HepG2 (cell line): ENCODE results near the gene FAM234A. TPM values are rescaled to one million over a fixed set of nuclear protein-coding genes. Genes with fewer than 3 reads are reported as not detected.

Source experiments
- ATAC-seq: fragments of 200-7000 bp; cut with Tn5 transposase; 3 replicates; pipeline ENCODE4 v1.9.1; 2020; ENCODE audit warnings: mild to moderate bottlenecking, moderate library complexity
- BruUV-seq: library from RNA; stranded (reverse); fragments of 400-500 nt; replicated peaks from 2 replicates; lab custom pipeline; 2021; lab: Mats Ljungman, UMichigan
- CTCF ChIA-PET: fragments of 300-600 bp; formaldehyde crosslinking; extraction: SDS; loops from one replicate; lab custom pipeline; 2021; ENCODE audit warnings: low total read pairs, inconsistent platforms, low intra/inter-chr PET ratio; lab: Yijun Ruan, JAX
- POLR2A ChIA-PET: fragments of 350-600 bp; sonication (Branson Sonifier 250); formaldehyde crosslinking; loops from one replicate; lab custom pipeline; 2020; ENCODE audit warnings: antibody characterized with exemption, inconsistent platforms; lab: Yijun Ruan, JAX
- DNase-seq: peaks from one replicate; pipeline ENCODE4 v3.0.0-alpha.2; 2015; ENCODE audit warnings: low spot score
- FAIRE-seq: peaks from 3 replicates; lab custom pipeline; 2011; peaks lifted over from hg19 to GRCh38; lab: Jason Lieb, UNC
- H2AFZ ChIP-seq: one replicate; pipeline ENCODE4 v1.6.1; 2011; ENCODE audit warnings: low read length, inconsistent platforms
- H3K27ac ChIP-seq: fragments of 300-600 bp; 3 replicates; pipeline ENCODE4 v1.8.0; 2011; ENCODE audit warnings: mixed run types, mild to moderate bottlenecking, mixed read lengths, low read length, inconsistent platforms; ENCODE audit not compliant: insufficient read depth; ENCODE audit errors: extremely low read length
- H3K27me3 ChIP-seq, 2 experiments: fragments of 200-600 bp in 1 of 2; 2 replicates in 1 of 2; 3 replicates in 1 of 2; pipeline versions ENCODE4 v1.6.0 to v1.8.0; 2011; ENCODE audit warnings: low read length in 2 of 2, mild to moderate bottlenecking in 2 of 2, moderate library complexity in 2 of 2, inconsistent platforms in 1 of 2; ENCODE audit not compliant: insufficient read depth in 2 of 2, control insufficient read depth in 1 of 2
- H3K36me3 ChIP-seq, 2 experiments: fragments of 200-600 bp in 1 of 2; replicated peaks in 1 of 2; 2 replicates in 1 of 2; 3 replicates in 1 of 2; pipeline versions ENCODE4 v1.5.1 to v1.8.0; 2011; ENCODE audit warnings: low read length in 2 of 2, inconsistent platforms in 1 of 2; ENCODE audit not compliant: insufficient read depth in 2 of 2, control insufficient read depth in 1 of 2
- H3K4me1 ChIP-seq: 2 replicates; pipeline ENCODE4 v1.5.1; 2012; ENCODE audit warnings: low read length, inconsistent platforms; ENCODE audit not compliant: insufficient read depth
- H3K4me2 ChIP-seq: 2 replicates; pipeline ENCODE4 v1.6.0; 2011; ENCODE audit warnings: low read depth, low read length, inconsistent platforms
- H3K4me3 ChIP-seq, 3 experiments: fragments of 200-600 bp in 1 of 3; sonication (generic), shearing (Covaris generic) in 1 of 3; replicated peaks in 1 of 3; 2 replicates each; pipeline ENCODE4 v1.5.1; 2011 to 2016; ENCODE audit warnings: low read length in 3 of 3, inconsistent platforms in 2 of 3, low read depth in 2 of 3, mild to moderate bottlenecking in 2 of 3, control low read depth in 1 of 3, mixed read lengths in 1 of 3; ENCODE audit not compliant: insufficient read depth in 1 of 3
- H3K79me2 ChIP-seq: one replicate; pipeline ENCODE4 v1.6.1; 2011; ENCODE audit warnings: low read length, inconsistent platforms; ENCODE audit not compliant: insufficient read depth
- H3K9ac ChIP-seq: 2 replicates; pipeline ENCODE4 v1.6.0; 2011; ENCODE audit warnings: mild to moderate bottlenecking, low read depth, low read length, inconsistent platforms; ENCODE audit not compliant: insufficient read depth
- H3K9me3 ChIP-seq: 2 replicates; pipeline ENCODE4 v1.5.1; 2012; ENCODE audit warnings: mild to moderate bottlenecking, low read length
- H4K20me1 ChIP-seq: 2 replicates; pipeline ENCODE4 v1.6.0; 2011; ENCODE audit warnings: inconsistent platforms, mild to moderate bottlenecking, low read length, moderate library complexity; ENCODE audit not compliant: insufficient read depth
- AGO2 ChIP-seq: fragments of 200-400 bp; formaldehyde crosslinking; optimal IDR thresholded peaks from 2 replicates; pipeline ENCODE3; 2017; ENCODE audit warnings: mild to moderate bottlenecking, low read depth, low read length, moderate library complexity
- CBX1 ChIP-seq: IDR thresholded peaks from one replicate; pipeline ENCODE4 v1.6.1; 2016; ENCODE audit warnings: antibody characterized with exemption, low read depth
- DBP ChIP-seq: sonication (generic); formaldehyde crosslinking; IDR thresholded peaks from 2 replicates; pipeline ENCODE4 v1.4.0; 2020; ENCODE audit warnings: missing genetic modification reagents; ENCODE audit errors: not compliant biosample characterization
- HNRNPL ChIP-seq: fragments of 200-400 bp; formaldehyde crosslinking; IDR thresholded peaks from 2 replicates; pipeline ENCODE4 v1.6.1; 2017; ENCODE audit warnings: mild to moderate bottlenecking, low read depth, low read length
- NFE2L2 ChIP-seq: fragments of 150-350 bp; IDR thresholded peaks from 2 replicates; pipeline ENCODE4 v1.6.1; 2014; ENCODE audit warnings: low read length
- SIX1 ChIP-seq: sonication (generic); formaldehyde crosslinking; IDR thresholded peaks from 2 replicates; pipeline ENCODE4 v1.4.0; 2020; ENCODE audit warnings: missing genetic modification reagents, borderline replicate concordance
- ZNF446 ChIP-seq: sonication (generic); formaldehyde crosslinking; IDR thresholded peaks from 2 replicates; pipeline ENCODE4 v1.5.0; 2020; ENCODE audit warnings: mild to moderate bottlenecking, missing genetic modification reagents
- ZNF644 ChIP-seq: IDR thresholded peaks from 2 replicates; pipeline ENCODE4 v1.6.1; 2016; ENCODE audit warnings: low read depth
- WGBS: methylation state at CpG from one replicate; pipeline ENCODE4 v1.1.6; 2017; ENCODE audit warnings: low lambda C conversion rate; 5-methylcytosine and 5-hydroxymethylcytosine counted together
- in situ Hi-C: cut with HindIII; loops from 2 replicates; pipeline ENCODE4 v1.10.0; 2017; ENCODE audit warnings: low pct_unique_long_range_greater_than_20kb; ENCODE audit not compliant: extremely low pct_ligation_motif_present
- intact Hi-C: fragments of 100-400 bp; cut with micrococcal nuclease; formaldehyde crosslinking; loops from one replicate; pipeline ENCODE4 v1.10.0; 2022; ENCODE audit not compliant: unreplicated experiment
- polyA plus RNA-seq, 8 experiments: library from polyadenylated mRNA; depleted of rRNA in 3 of 8; stranded (reverse) in 7 of 8; unstranded in 1 of 8; fragments of >200 nt; fragmentation: Illumina TruSeq in 4 of 8; extraction: Trizol in 4 of 8; gene quantifications; 2 replicates each; pipeline versions ENCODE4 v1.2.1 to v1.2.3, GENCODE V29; 2011 to 2016; ENCODE audit warnings: low read depth in 4 of 8, missing spikeins in 1 of 8, mixed read lengths in 1 of 8; ENCODE audit not compliant: insufficient read depth in 1 of 8
- total RNA-seq, 5 experiments: library from RNA; depleted of rRNA; stranded (reverse); fragments of >200 nt; fragmentation: Illumina TruSeq; extraction: Trizol; gene quantifications; 2 replicates each; pipeline ENCODE4 v1.2.3, GENCODE V29; 2016; ENCODE audit warnings: low read depth in 1 of 5

The FAM234A gene
- total and polyA plus RNA-seq, 2 of the 13 experiments (the other 11 are each of a cell fraction or from before 2014, with no cell fraction given), result 29.2 to 34.4 TPM

GRCh38 chr16:291539-291938 lies 56.9 kb downstream of the FAM234A start:
- no peak overlapping the region for H3K27ac ChIP-seq
- ChIA-PET CTCF (no interaction called here), POLR2A (no interaction called here)
- H3K9ac ChIP-seq, result no peak overlapping the region
- ATAC-seq, result no peak
- H2AFZ ChIP-seq, result no peak overlapping the region
- FAIRE-seq, result no peak
- H3K79me2 ChIP-seq, result no peaks in the 10 kb centered on the region
- in situ Hi-C loops, result no loop called here
- no peak overlapping the region for H3K4me2 ChIP-seq
- H3K4me1 ChIP-seq, result no peaks in the 10 kb centered on the region
- intact Hi-C loops, result no loop called here
- no peaks in the 10 kb centered on the region for H4K20me1 ChIP-seq
- H3K4me3 ChIP-seq, result no peak overlapping the region
- no peaks in the 10 kb centered on the region for H3K9me3 ChIP-seq
- no peak for TF ChIP-seq NFE2L2
- no peak for TF ChIP-seq DBP (CRISPR knock-in tag)
- no peak for TF ChIP-seq ZNF446 (CRISPR knock-in tag)
- TF ChIP-seq SIX1, result no peak
- peak; percentile 2 for TF ChIP-seq AGO2
- TF ChIP-seq ZNF644 (CRISPR knock-in tag), result no peak
- TF ChIP-seq HNRNPL, result no peak
- WGBS, result 92% methylated on average over 13 of the region's 17 CpGs
- no TSS peak for BruUV-seq
- H3K36me3 ChIP-seq, result peaks cover 15 to 67% of the 10 kb centered on the region in 2 experiments; a peak in 4 of 5 replicates
- DNase-seq, result no peak
- H3K27me3 ChIP-seq, result no peaks in the 10 kb centered on the region

GRCh38 chr16:293043-293775 lies 58.6 kb downstream of the FAM234A start:
- Histone ChIP-seq H3K9me3 (no peaks in the 10 kb centered on the region), H3K9ac (no peak overlapping the region), H4K20me1 (no peaks in the 10 kb centered on the region), H3K27me3 (no peaks in the 10 kb centered on the region), H3K4me2 (no peak overlapping the region), H3K36me3 (peaks cover 20 to 63% of the 10 kb centered on the region in 2 experiments; a peak in 4 of 5 replicates), H3K79me2 (no peaks in the 10 kb centered on the region), H3K4me3 (no peak overlapping the region), H3K27ac (no peak overlapping the region), H3K4me1 (no peaks in the 10 kb centered on the region), H2AFZ (no peak overlapping the region)
- in situ Hi-C loops, result no loop called here
- no TSS peak for BruUV-seq
- FAIRE-seq (no peak), DNase-seq (no peak), ATAC-seq (no peak)
- ChIA-PET POLR2A (no interaction called here), CTCF (no interaction called here)
- intact Hi-C loops, result no loop called here
- TF ChIP-seq AGO2 (peak; percentile 21), CBX1 (no peak)
- WGBS, result 98% methylated on average over 20 of the region's 32 CpGs
